HepG2 (cell line): Measurements from ENCODE around the gene EFNA3. TPM values are rescaled to one million over a fixed set of nuclear protein-coding genes. Genes with fewer than 3 reads are reported as not detected.
A peak's percentile ranks its signal among the peaks of the same experiment; 100 is the strongest.

Source experiments
- BCL3 ChIP-seq: sonication (generic); formaldehyde crosslinking; IDR thresholded peaks from 2 replicates; pipeline ENCODE4 v1.5.1; 2020; ENCODE audit warnings: mild to moderate bottlenecking, missing genetic modification reagents, moderate library complexity
- CBX5 ChIP-seq: sonication (generic); formaldehyde crosslinking; IDR thresholded peaks from 2 replicates; pipeline ENCODE4 v1.4.0; 2020; ENCODE audit warnings: missing genetic modification reagents, borderline replicate concordance
- DNMT3B ChIP-seq: conservative IDR thresholded peaks from 2 replicates; pipeline ENCODE4 v1.6.1; 2016; ENCODE audit warnings: missing biosample characterization, control low read depth
- E2F5 ChIP-seq: sonication (generic); formaldehyde crosslinking; conservative IDR thresholded peaks from 2 replicates; pipeline ENCODE4 v1.4.0; 2020; ENCODE audit warnings: missing genetic modification reagents
- HIVEP1 ChIP-seq: sonication (generic); formaldehyde crosslinking; IDR thresholded peaks from 2 replicates; pipeline ENCODE4 v1.4.0; 2020; ENCODE audit warnings: mild to moderate bottlenecking, missing genetic modification reagents
- HNRNPH1 ChIP-seq: fragments of 200-400 bp; formaldehyde crosslinking; optimal IDR thresholded peaks from 2 replicates; pipeline ENCODE3; 2017; ENCODE audit warnings: mild to moderate bottlenecking, low read depth, low read length
- PRPF4 ChIP-seq: fragments of 200-400 bp; formaldehyde crosslinking; IDR thresholded peaks from 2 replicates; pipeline ENCODE4 v1.6.1; 2016; ENCODE audit warnings: low read length, low read depth; ENCODE audit not compliant: poor library complexity, severe bottlenecking
- REXO4 ChIP-seq: sonication (generic); formaldehyde crosslinking; IDR thresholded peaks from 2 replicates; pipeline ENCODE4 v1.8.0; 2022; ENCODE audit warnings: missing genetic modification reagents, mild to moderate bottlenecking, borderline replicate concordance
- RFX5 ChIP-seq: IDR thresholded peaks from 2 replicates; pipeline ENCODE4 v1.6.1; 2011; ENCODE audit warnings: low read depth, low read length, improper control_type of control experiment
- TSC22D2 ChIP-seq: sonication (generic); formaldehyde crosslinking; IDR thresholded peaks from 2 replicates; pipeline ENCODE4 v1.5.1; 2020; ENCODE audit warnings: missing genetic modification reagents, mild to moderate bottlenecking, borderline replicate concordance
- ZFP1 ChIP-seq: IDR thresholded peaks from 2 replicates; pipeline ENCODE4 v1.6.1; 2016
- ZNF20 ChIP-seq: sonication (generic); formaldehyde crosslinking; IDR thresholded peaks from 2 replicates; pipeline ENCODE4 v1.4.0; 2020; ENCODE audit warnings: mild to moderate bottlenecking, moderate library complexity, missing genetic modification reagents
- ZNF841 ChIP-seq: sonication (generic); formaldehyde crosslinking; IDR thresholded peaks from 2 replicates; pipeline ENCODE4 v1.8.1; 2023; ENCODE audit warnings: missing genetic modification reagents, borderline replicate concordance
- polyA plus RNA-seq, 8 experiments: library from polyadenylated mRNA; depleted of rRNA in 3 of 8; stranded (reverse) in 7 of 8; unstranded in 1 of 8; fragments of >200 nt; fragmentation: Illumina TruSeq in 4 of 8; extraction: Trizol in 4 of 8; gene quantifications; 2 replicates each; pipeline versions ENCODE4 v1.2.1 to v1.2.3, GENCODE V29; 2011 to 2016; ENCODE audit warnings: low read depth in 4 of 8, missing spikeins in 1 of 8, mixed read lengths in 1 of 8; ENCODE audit not compliant: insufficient read depth in 1 of 8
- total RNA-seq, 5 experiments: library from RNA; depleted of rRNA; stranded (reverse); fragments of >200 nt; fragmentation: Illumina TruSeq; extraction: Trizol; gene quantifications; 2 replicates each; pipeline ENCODE4 v1.2.3, GENCODE V29; 2016; ENCODE audit warnings: low read depth in 1 of 5
- TF ChIP-seq, protein P1 (sequence below): sonication (generic); formaldehyde crosslinking; IDR thresholded peaks from 2 replicates; pipeline ENCODE4 v1.4.0; 2020; ENCODE audit warnings: missing genetic modification reagents, borderline replicate concordance
- TF ChIP-seq, protein P2 (sequence below): sonication (generic); formaldehyde crosslinking; IDR thresholded peaks from 2 replicates; pipeline ENCODE4 v1.8.1; 2023; ENCODE audit warnings: mild to moderate bottlenecking, missing genetic modification reagents
- TF ChIP-seq, protein P3 (sequence below): sonication (generic); formaldehyde crosslinking; IDR thresholded peaks from 2 replicates; pipeline ENCODE4 v1.9.0; 2021; ENCODE audit warnings: mild to moderate bottlenecking, missing genetic modification reagents

Gene EFNA3
- total and polyA plus RNA-seq, 2 of the 13 experiments (the other 11 are each of a cell fraction or from before 2014, with no cell fraction given), result 1.0 to 5.7 TPM

DNA sequence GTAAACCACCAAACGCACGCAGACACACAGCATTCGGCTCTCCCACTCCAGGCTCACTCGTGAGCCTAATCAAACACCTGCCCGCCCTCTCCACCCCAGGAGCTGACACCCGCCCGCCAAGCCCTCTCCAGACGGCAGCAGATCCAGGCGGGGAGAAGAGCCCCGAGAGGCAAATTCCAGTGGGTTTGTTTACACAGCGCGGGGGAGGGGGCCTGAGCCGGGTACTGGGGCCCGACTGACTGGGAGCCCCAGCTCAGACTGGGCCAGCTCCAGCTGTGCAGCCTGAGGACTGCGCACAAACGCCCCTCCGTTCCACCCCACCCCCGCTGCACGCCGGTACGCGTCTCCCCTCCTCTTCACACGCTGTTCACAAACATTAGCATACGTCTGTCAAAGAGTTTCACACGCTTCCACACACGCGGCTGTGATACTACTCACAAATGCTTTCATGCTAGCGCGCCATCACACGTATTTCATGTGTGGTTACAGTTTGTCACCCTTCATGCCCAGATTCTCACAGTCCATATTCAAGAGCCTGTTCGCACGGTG, 48.0 kb downstream of the EFNA3 start (continued):
- TF ChIP-seq ZNF20 (CRISPR knock-in tag), result no peak
- no peak for TF ChIP-seq TSC22D2
- TF ChIP-seq ZNF841 (CRISPR knock-in tag), result no peak
- TF ChIP-seq REXO4, result no peak
- TF ChIP-seq DNMT3B (CRISPR knock-in tag), result 0 out of 2 replicates have a peak, but pooled peaks have one; percentile 20
- TF ChIP-seq, protein P1, sequence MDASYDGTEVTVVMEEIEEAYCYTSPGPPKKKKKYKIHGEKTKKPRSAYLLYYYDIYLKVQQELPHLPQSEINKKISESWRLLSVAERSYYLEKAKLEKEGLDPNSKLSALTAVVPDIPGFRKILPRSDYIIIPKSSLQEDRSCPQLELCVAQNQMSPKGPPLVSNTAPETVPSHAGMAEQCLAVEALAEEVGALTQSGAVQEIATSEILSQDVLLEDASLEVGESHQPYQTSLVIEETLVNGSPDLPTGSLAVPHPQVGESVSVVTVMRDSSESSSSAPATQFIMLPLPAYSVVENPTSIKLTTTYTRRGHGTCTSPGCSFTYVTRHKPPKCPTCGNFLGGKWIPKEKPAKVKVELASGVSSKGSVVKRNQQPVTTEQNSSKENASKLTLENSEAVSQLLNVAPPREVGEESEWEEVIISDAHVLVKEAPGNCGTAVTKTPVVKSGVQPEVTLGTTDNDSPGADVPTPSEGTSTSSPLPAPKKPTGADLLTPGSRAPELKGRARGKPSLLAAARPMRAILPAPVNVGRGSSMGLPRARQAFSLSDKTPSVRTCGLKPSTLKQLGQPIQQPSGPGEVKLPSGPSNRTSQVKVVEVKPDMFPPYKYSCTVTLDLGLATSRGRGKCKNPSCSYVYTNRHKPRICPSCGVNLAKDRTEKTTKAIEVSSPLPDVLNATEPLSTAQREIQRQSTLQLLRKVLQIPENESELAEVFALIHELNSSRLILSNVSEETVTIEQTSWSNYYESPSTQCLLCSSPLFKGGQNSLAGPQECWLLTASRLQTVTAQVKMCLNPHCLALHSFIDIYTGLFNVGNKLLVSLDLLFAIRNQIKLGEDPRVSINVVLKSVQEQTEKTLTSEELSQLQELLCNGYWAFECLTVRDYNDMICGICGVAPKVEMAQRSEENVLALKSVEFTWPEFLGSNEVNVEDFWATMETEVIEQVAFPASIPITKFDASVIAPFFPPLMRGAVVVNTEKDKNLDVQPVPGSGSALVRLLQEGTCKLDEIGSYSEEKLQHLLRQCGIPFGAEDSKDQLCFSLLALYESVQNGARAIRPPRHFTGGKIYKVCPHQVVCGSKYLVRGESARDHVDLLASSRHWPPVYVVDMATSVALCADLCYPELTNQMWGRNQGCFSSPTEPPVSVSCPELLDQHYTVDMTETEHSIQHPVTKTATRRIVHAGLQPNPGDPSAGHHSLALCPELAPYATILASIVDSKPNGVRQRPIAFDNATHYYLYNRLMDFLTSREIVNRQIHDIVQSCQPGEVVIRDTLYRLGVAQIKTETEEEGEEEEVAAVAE (CRISPR knock-in tag), result no peak
- TF ChIP-seq, protein P2, sequence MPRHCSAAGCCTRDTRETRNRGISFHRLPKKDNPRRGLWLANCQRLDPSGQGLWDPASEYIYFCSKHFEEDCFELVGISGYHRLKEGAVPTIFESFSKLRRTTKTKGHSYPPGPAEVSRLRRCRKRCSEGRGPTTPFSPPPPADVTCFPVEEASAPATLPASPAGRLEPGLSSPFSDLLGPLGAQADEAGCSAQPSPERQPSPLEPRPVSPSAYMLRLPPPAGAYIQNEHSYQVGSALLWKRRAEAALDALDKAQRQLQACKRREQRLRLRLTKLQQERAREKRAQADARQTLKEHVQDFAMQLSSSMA (CRISPR knock-in tag), result no peak
- TF ChIP-seq BCL3 (CRISPR knock-in tag), result no peak
- no peak for TF ChIP-seq CBX5 (CRISPR knock-in tag)
- TF ChIP-seq ZFP1, result no peak
- TF ChIP-seq PRPF4, result no peak
- no peak for TF ChIP-seq HIVEP1 (CRISPR knock-in tag)
- no peak; the same call in none of the 2 replicates for TF ChIP-seq RFX5
- peak; percentile 72 for TF ChIP-seq HNRNPH1
- TF ChIP-seq, protein P3, sequence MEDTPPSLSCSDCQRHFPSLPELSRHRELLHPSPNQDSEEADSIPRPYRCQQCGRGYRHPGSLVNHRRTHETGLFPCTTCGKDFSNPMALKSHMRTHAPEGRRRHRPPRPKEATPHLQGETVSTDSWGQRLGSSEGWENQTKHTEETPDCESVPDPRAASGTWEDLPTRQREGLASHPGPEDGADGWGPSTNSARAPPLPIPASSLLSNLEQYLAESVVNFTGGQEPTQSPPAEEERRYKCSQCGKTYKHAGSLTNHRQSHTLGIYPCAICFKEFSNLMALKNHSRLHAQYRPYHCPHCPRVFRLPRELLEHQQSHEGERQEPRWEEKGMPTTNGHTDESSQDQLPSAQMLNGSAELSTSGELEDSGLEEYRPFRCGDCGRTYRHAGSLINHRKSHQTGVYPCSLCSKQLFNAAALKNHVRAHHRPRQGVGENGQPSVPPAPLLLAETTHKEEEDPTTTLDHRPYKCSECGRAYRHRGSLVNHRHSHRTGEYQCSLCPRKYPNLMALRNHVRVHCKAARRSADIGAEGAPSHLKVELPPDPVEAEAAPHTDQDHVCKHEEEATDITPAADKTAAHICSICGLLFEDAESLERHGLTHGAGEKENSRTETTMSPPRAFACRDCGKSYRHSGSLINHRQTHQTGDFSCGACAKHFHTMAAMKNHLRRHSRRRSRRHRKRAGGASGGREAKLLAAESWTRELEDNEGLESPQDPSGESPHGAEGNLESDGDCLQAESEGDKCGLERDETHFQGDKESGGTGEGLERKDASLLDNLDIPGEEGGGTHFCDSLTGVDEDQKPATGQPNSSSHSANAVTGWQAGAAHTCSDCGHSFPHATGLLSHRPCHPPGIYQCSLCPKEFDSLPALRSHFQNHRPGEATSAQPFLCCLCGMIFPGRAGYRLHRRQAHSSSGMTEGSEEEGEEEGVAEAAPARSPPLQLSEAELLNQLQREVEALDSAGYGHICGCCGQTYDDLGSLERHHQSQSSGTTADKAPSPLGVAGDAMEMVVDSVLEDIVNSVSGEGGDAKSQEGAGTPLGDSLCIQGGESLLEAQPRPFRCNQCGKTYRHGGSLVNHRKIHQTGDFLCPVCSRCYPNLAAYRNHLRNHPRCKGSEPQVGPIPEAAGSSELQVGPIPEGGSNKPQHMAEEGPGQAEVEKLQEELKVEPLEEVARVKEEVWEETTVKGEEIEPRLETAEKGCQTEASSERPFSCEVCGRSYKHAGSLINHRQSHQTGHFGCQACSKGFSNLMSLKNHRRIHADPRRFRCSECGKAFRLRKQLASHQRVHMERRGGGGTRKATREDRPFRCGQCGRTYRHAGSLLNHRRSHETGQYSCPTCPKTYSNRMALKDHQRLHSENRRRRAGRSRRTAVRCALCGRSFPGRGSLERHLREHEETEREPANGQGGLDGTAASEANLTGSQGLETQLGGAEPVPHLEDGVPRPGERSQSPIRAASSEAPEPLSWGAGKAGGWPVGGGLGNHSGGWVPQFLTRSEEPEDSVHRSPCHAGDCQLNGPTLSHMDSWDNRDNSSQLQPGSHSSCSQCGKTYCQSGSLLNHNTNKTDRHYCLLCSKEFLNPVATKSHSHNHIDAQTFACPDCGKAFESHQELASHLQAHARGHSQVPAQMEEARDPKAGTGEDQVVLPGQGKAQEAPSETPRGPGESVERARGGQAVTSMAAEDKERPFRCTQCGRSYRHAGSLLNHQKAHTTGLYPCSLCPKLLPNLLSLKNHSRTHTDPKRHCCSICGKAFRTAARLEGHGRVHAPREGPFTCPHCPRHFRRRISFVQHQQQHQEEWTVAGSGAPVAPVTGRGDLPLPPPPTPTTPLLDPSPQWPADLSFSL (CRISPR knock-in tag), result 0 out of 2 replicates have a peak, but pooled peaks have one; percentile 93
- no peak for TF ChIP-seq E2F5 (CRISPR knock-in tag)
